ENCODE measurements around the gene OCEL1.

Gene OCEL1

GRCh38 chr19:17242431-17243208 is 16.6 kb downstream of the OCEL1 start:
- DNase-seq = no peak

GRCh38 chr19:17243211-17243829 is 17.3 kb downstream of the OCEL1 start:
- DNase-seq = no peak

- DNase-seq = no peak
Observed at GRCh38 chr19:17243830-17244617, 18.0 kb downstream of the OCEL1 start.

GRCh38 chr19:17244618-17245534 is 18.9 kb downstream of the OCEL1 start:
- no peak for DNase-seq

- DNase-seq = no peak
Observed at GRCh38 chr19:17245535-17245984, 19.5 kb downstream of the OCEL1 start, which contains the start of gene NR2F6. TSS of gene NR2F6 (minus strand) at chr19:17245919. CDS start at chr19:17245220, 699 bp downstream.

GRCh38 chr19:17246681-17247425 is 20.8 kb downstream of the OCEL1 start:
- no peak for DNase-seq

GRCh38 chr19:17248011-17248776 is 22.2 kb downstream of the OCEL1 start:
- DNase-seq = no peak

GRCh38 chr19:17249887-17250548 is 24.0 kb downstream of the OCEL1 start:
- DNase-seq = no peak

- no peak for DNase-seq
Observed at GRCh38 chr19:17254636-17255035, 28.6 kb downstream of the OCEL1 start.

GRCh38 chr19:17255150-17255621 is 29.2 kb downstream of the OCEL1 start:
- no peak for DNase-seq

GRCh38 chr19:17256130-17256529 is 30.1 kb downstream of the OCEL1 start:
- DNase-seq = no peak

- no peak for DNase-seq
Observed at GRCh38 chr19:17259118-17259780, 33.2 kb downstream of the OCEL1 start.

GRCh38 chr19:17259934-17260333 is 33.9 kb downstream of the OCEL1 start:
- no peak for DNase-seq

GRCh38 chr19:17260842-17261325 is 34.9 kb downstream of the OCEL1 start:
- DNase-seq = peak; percentile 90

GRCh38 chr19:17262557-17262956 is 36.5 kb downstream of the OCEL1 start:
- DNase-seq = no peak

GRCh38 chr19:17263712-17264640 is 38.0 kb downstream of the OCEL1 start:
- DNase-seq = no peak

- DNase-seq = no peak
Observed at GRCh38 chr19:17264641-17264979, 38.6 kb downstream of the OCEL1 start, which contains the start of gene USHBP1. TSS of gene USHBP1 (minus strand) at chr19:17264745. CDS start at chr19:17264299, 446 bp downstream.

GRCh38 chr19:17266026-17266425 is 40.0 kb downstream of the OCEL1 start:
- DNase-seq = no peak
